Neural cell (in vitro differentiated cells): ENCODE results near the gene PCGF5. TPM values are rescaled to one million over a fixed set of nuclear protein-coding genes. Genes with fewer than 3 reads are reported as not detected.

Experiments used
- H2AFZ ChIP-seq: fragments of 200-600, 300-800 bp; sonication (generic), shearing (Covaris generic); 2 replicates; pipeline ENCODE4 v1.6.0; 2014; ENCODE audit warnings: low read depth, mild to moderate bottlenecking, antibody characterized with exemption, low read length, moderate library complexity
- H3F3A ChIP-seq: fragments of 200-600 bp; shearing (Covaris generic); 2 replicates; pipeline ENCODE4 v1.6.1; 2016; ENCODE audit warnings: mild to moderate bottlenecking, moderate library complexity, mixed read lengths, antibody characterized with exemption, low read length; ENCODE audit not compliant: insufficient read depth, poor library complexity, severe bottlenecking
- H3K27ac ChIP-seq: fragments of 200-600, 300-800 bp; sonication (generic), shearing (Covaris generic); 2 replicates; pipeline ENCODE4 v1.5.1; 2014; ENCODE audit warnings: mild to moderate bottlenecking, low read length, moderate library complexity
- H3K27me3 ChIP-seq: fragments of 300-800, 200-600 bp; sonication (generic), shearing (Covaris generic); 2 replicates; pipeline ENCODE4 v1.6.0; 2014; ENCODE audit warnings: mild to moderate bottlenecking, low read depth, low read length, moderate library complexity; ENCODE audit not compliant: insufficient read depth
- H3K36me3 ChIP-seq: fragments of 300-800, 200-600 bp; sonication (generic), shearing (Covaris generic); 2 replicates; pipeline ENCODE4 v1.5.1; 2014; ENCODE audit warnings: mild to moderate bottlenecking, antibody characterized with exemption, low read length, moderate library complexity; ENCODE audit not compliant: insufficient read depth
- H3K4me2 ChIP-seq: fragments of 300-800, 200-600 bp; sonication (generic), shearing (Covaris generic); 2 replicates; pipeline ENCODE4 v1.6.0; 2014; ENCODE audit warnings: mild to moderate bottlenecking, low read length
- H3K4me3 ChIP-seq: fragments of 300-800, 200-600 bp; sonication (generic), shearing (Covaris generic); 2 replicates; pipeline ENCODE4 v1.5.1; 2014; ENCODE audit warnings: mild to moderate bottlenecking, low read length, moderate library complexity
- H3K79me2 ChIP-seq: fragments of 200-600 bp; shearing (Covaris generic); replicated peaks from 2 replicates; pipeline ENCODE4 v1.6.0; 2014; ENCODE audit warnings: mild to moderate bottlenecking, low read length, moderate library complexity; ENCODE audit not compliant: insufficient read depth
- H3K9ac ChIP-seq: fragments of 300-800, 200-600 bp; sonication (generic), shearing (Covaris generic); 2 replicates; pipeline ENCODE4 v1.6.1; 2016; ENCODE audit warnings: mild to moderate bottlenecking, low read length, mixed read lengths
- H3K9me2 ChIP-seq: fragments of 200-600 bp; shearing (Covaris generic); 2 replicates; pipeline ENCODE4 v1.6.1; 2016; ENCODE audit warnings: mild to moderate bottlenecking, low read length, mixed read lengths; ENCODE audit not compliant: insufficient read depth
- H3K9me3 ChIP-seq: fragments of 200-600, 300-800 bp; sonication (generic), shearing (Covaris generic); 2 replicates; pipeline ENCODE4 v1.6.1; 2016; ENCODE audit warnings: mild to moderate bottlenecking, mixed run types, low read length, moderate library complexity, mixed read lengths
- H4K20me1 ChIP-seq: fragments of 200-600 bp; shearing (Covaris generic); 2 replicates; pipeline ENCODE4 v1.6.1; 2016; ENCODE audit warnings: mild to moderate bottlenecking, mixed run types; ENCODE audit not compliant: insufficient read depth
- EP300 ChIP-seq: fragments of 450-650 bp; conservative IDR thresholded peaks from 2 replicates; pipeline ENCODE4 v1.6.1; 2014; ENCODE audit warnings: antibody characterized with exemption, mild to moderate bottlenecking, moderate library complexity; ENCODE audit not compliant: poor library complexity, severe bottlenecking
- EZH2 ChIP-seq: fragments of 200-600, 300-800 bp; shearing (Covaris generic), sonication (generic); IDR thresholded peaks from 2 replicates; pipeline ENCODE4 v1.6.1; 2014; ENCODE audit warnings: antibody characterized with exemption, low read length, borderline replicate concordance, mild to moderate bottlenecking; ENCODE audit not compliant: insufficient read depth, poor library complexity, severe bottlenecking
- MXI1 ChIP-seq: fragments of 450-650 bp; conservative IDR thresholded peaks from 2 replicates; pipeline ENCODE4 v1.6.1; 2014; ENCODE audit warnings: antibody characterized with exemption, mild to moderate bottlenecking; ENCODE audit not compliant: poor library complexity, severe bottlenecking
- POLR2AphosphoS5 ChIP-seq: IDR thresholded peaks from 2 replicates; pipeline ENCODE4 v1.6.1; 2012
- RAD21 ChIP-seq: fragments of 450-650 bp; conservative IDR thresholded peaks from 2 replicates; pipeline ENCODE4 v1.6.1; 2014; ENCODE audit warnings: antibody characterized with exemption, mild to moderate bottlenecking, moderate library complexity
- SMC3 ChIP-seq: fragments of 450-650 bp; conservative IDR thresholded peaks from 2 replicates; pipeline ENCODE4 v1.6.1; 2014; ENCODE audit warnings: antibody characterized with exemption, mild to moderate bottlenecking, moderate library complexity; ENCODE audit not compliant: poor library complexity
- TAF1 ChIP-seq: IDR thresholded peaks from 2 replicates; pipeline ENCODE4 v1.6.1; 2012; ENCODE audit warnings: low read depth
- polyA plus RNA-seq: library from polyadenylated mRNA; depleted of rRNA; stranded (reverse); fragments of >200 nt; gene quantifications from 2 replicates; pipeline ENCODE4 v1.2.3, GENCODE V29; 2014
- TF ChIP-seq, protein P1 (sequence below): IDR thresholded peaks from 2 replicates; pipeline ENCODE4 v1.6.1; 2012; ENCODE audit warnings: borderline replicate concordance
- TF ChIP-seq, protein P2 (sequence below): fragments of 450-650 bp; IDR thresholded peaks from 2 replicates; pipeline ENCODE4 v1.5.1; 2014; ENCODE audit warnings: antibody characterized with exemption, mild to moderate bottlenecking, moderate library complexity; ENCODE audit not compliant: poor library complexity, severe bottlenecking

The PCGF5 gene
- polyA plus RNA-seq, 1 donor from 2014 or later = 5.6 TPM

DNA sequence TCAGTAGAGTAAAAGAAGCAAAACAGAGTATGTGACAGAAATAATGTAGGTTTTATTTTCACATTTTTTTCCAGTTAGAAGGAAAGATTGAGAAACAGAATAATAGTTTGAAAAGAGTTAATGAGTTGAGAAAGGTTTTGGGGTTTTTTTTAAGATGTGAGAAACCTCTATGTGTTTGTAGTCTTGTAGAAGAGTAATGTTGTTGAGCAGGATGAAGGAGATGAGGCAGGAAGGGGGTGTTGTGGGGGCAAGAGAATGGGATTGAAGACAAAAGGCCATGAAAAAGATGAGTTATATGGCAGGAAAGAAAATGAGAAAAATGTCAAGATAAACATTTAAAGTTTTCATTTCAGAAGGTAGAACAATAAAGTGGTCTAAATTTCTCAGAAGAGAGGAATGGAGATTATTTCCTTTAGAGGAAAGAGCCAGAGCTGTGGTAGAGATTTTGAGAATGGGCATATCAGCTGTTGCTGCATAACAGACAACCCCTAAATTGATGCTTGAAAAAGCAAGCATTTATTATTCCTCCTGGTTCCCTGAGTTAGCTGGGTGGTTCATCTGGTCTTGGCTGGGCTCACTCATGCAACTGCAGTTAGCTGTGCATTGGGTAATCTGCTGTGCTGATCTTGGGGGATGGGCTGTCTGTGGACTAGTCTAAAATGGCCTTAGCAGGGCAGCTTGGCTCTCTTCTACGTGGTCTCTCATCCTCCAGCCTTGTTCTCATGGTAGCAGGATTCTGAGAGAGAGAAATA, 27.1 kb downstream of the PCGF5 start:
- Histone ChIP-seq H3K4me2 (no peak overlapping the region), H3K9ac (no peak overlapping the region), H4K20me1 (no peaks in the 10 kb centered on the region), H3K9me3 (no peaks in the 10 kb centered on the region), H2AFZ (no peak overlapping the region), H3K36me3 (no peaks in the 10 kb centered on the region), H3K4me3 (no peak overlapping the region), H3K27me3 (no peaks in the 10 kb centered on the region), H3K9me2 (no peaks in the 10 kb centered on the region), H3F3A (no peaks in the 10 kb centered on the region), H3K27ac (no peak overlapping the region), H3K79me2 (no peaks in the 10 kb centered on the region)
- TF ChIP-seq EP300 (no peak), SMC3 (no peak), RAD21 (no peak), EZH2 (no peak), POLR2AphosphoS5 (no peak), TAF1 (no peak), MXI1 (no peak)
- TF ChIP-seq, protein P1, sequence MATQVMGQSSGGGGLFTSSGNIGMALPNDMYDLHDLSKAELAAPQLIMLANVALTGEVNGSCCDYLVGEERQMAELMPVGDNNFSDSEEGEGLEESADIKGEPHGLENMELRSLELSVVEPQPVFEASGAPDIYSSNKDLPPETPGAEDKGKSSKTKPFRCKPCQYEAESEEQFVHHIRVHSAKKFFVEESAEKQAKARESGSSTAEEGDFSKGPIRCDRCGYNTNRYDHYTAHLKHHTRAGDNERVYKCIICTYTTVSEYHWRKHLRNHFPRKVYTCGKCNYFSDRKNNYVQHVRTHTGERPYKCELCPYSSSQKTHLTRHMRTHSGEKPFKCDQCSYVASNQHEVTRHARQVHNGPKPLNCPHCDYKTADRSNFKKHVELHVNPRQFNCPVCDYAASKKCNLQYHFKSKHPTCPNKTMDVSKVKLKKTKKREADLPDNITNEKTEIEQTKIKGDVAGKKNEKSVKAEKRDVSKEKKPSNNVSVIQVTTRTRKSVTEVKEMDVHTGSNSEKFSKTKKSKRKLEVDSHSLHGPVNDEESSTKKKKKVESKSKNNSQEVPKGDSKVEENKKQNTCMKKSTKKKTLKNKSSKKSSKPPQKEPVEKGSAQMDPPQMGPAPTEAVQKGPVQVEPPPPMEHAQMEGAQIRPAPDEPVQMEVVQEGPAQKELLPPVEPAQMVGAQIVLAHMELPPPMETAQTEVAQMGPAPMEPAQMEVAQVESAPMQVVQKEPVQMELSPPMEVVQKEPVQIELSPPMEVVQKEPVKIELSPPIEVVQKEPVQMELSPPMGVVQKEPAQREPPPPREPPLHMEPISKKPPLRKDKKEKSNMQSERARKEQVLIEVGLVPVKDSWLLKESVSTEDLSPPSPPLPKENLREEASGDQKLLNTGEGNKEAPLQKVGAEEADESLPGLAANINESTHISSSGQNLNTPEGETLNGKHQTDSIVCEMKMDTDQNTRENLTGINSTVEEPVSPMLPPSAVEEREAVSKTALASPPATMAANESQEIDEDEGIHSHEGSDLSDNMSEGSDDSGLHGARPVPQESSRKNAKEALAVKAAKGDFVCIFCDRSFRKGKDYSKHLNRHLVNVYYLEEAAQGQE = no peak
- TF ChIP-seq, protein P2, sequence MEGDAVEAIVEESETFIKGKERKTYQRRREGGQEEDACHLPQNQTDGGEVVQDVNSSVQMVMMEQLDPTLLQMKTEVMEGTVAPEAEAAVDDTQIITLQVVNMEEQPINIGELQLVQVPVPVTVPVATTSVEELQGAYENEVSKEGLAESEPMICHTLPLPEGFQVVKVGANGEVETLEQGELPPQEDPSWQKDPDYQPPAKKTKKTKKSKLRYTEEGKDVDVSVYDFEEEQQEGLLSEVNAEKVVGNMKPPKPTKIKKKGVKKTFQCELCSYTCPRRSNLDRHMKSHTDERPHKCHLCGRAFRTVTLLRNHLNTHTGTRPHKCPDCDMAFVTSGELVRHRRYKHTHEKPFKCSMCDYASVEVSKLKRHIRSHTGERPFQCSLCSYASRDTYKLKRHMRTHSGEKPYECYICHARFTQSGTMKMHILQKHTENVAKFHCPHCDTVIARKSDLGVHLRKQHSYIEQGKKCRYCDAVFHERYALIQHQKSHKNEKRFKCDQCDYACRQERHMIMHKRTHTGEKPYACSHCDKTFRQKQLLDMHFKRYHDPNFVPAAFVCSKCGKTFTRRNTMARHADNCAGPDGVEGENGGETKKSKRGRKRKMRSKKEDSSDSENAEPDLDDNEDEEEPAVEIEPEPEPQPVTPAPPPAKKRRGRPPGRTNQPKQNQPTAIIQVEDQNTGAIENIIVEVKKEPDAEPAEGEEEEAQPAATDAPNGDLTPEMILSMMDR = no peak

DNA sequence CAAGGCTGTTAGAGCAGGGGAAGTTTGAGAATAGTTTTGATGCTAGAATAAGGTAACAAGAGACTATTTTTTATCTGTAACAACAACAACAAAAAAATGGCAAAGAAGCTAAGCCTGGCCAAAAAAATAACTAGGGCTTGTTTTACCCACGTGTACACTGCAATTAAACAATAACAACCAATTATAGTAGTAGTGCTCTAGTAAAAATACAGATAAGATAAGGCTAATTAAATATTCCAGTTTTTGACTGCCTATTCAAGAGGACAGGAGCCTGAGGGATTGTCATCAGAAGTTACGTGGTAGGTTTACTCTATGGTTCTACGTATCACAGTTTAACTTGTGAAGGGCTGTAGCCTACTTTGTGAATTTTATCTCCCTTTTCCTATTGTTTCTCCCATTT, 29.2 kb downstream of the PCGF5 start:
- H3K27ac ChIP-seq = no peak overlapping the region
- H3K27me3 ChIP-seq = no peaks in the 10 kb centered on the region
- no peaks in the 10 kb centered on the region for H3F3A ChIP-seq
- H3K4me2 ChIP-seq = no peak overlapping the region
- H3K9me3 ChIP-seq = no peaks in the 10 kb centered on the region
- H3K79me2 ChIP-seq = no peaks in the 10 kb centered on the region
- H2AFZ ChIP-seq = no peak overlapping the region
- H3K9ac ChIP-seq = no peak overlapping the region
- no peaks in the 10 kb centered on the region for H3K9me2 ChIP-seq
- no peaks in the 10 kb centered on the region for H4K20me1 ChIP-seq
- TF ChIP-seq MXI1 (no peak), SMC3 (no peak), TAF1 (no peak), EP300 (no peak), RAD21 (no peak), POLR2AphosphoS5 (no peak), EZH2 (no peak)
- TF ChIP-seq, protein P2 = no peak
- TF ChIP-seq, protein P1 = no peak
- no peak overlapping the region for H3K4me3 ChIP-seq
- no peaks in the 10 kb centered on the region for H3K36me3 ChIP-seq
